WI38 (cell line): ENCODE results near the gene DPEP2NB.

Experiments used
- H3K4me3 ChIP-seq: 2 replicates; pipeline ENCODE4 v1.5.1; 2011; ENCODE audit warnings: low read depth, mild to moderate bottlenecking, control low read depth, low read length
- TF ChIP-seq, protein P1 (sequence below): IDR thresholded peaks from 2 replicates; pipeline ENCODE4 v1.5.1; 2012; ENCODE audit warnings: low read depth, mild to moderate bottlenecking, control low read depth, low read length

The DPEP2NB gene

DNA sequence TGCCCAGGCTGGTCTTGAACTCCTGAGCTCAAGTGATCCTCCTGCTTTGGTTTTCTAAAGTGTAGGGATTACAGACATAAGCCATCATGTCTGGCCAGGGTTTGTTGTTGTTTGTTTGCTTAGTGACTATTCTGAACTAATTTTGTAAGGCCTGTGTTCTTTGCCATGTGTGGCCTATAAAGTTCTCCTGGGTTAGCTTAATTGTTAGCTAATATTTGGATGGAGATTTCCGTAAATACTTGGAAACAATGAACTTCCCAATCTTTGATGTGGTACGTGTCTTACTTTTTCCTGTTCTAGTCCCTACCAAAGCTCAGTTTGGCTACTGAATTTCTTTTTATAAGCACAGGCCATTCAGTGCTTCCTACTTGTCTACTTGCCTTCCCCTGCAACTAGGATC, 32.3 kb upstream of the DPEP2NB start:
- TF ChIP-seq, protein P1, sequence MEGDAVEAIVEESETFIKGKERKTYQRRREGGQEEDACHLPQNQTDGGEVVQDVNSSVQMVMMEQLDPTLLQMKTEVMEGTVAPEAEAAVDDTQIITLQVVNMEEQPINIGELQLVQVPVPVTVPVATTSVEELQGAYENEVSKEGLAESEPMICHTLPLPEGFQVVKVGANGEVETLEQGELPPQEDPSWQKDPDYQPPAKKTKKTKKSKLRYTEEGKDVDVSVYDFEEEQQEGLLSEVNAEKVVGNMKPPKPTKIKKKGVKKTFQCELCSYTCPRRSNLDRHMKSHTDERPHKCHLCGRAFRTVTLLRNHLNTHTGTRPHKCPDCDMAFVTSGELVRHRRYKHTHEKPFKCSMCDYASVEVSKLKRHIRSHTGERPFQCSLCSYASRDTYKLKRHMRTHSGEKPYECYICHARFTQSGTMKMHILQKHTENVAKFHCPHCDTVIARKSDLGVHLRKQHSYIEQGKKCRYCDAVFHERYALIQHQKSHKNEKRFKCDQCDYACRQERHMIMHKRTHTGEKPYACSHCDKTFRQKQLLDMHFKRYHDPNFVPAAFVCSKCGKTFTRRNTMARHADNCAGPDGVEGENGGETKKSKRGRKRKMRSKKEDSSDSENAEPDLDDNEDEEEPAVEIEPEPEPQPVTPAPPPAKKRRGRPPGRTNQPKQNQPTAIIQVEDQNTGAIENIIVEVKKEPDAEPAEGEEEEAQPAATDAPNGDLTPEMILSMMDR = no peak

DNA sequence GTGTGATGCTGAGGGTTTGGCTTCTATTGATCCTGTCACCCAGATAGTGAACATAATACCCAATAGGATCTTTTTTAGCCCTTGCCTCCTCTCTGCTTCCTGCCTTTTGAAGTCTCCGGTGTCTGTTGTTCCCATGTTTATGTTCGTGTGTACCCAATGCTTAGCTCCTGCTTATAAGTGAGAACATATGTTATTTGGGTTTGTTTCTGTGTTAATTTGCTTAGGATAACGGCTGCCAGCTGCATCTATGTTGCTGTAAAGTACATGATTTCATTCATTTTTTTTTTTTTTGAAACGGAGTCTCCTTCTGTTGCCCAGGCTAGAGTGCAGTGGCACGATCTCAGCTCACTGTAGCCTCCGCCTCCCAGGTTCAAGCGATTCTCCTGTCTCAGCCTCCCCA, 30.4 kb upstream of the DPEP2NB start:
- H3K4me3 ChIP-seq = no peak overlapping the region
- TF ChIP-seq, protein P1 = no peak

More for the DNA sequence above, 32.3 kb upstream of the DPEP2NB start:
- H3K4me3 ChIP-seq = no peak overlapping the region

DNA sequence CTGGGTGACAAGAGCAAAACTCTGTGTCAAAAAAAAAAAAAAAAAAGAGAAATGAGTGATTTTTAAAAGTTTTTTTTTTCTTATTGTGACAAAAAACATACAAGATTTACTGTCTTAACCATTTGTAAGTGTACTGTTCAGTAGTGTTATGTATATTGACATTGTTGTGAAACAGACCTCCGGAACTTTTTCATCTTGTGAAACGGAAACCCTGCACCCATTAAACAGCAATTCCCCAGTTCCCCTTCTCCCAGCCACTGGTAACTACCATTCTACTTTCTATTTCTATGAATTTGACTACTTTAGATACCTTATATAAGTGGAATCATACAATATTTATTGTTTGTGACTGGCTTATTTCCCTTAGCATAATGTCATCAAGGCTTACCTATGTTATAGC, 26.1 kb upstream of the DPEP2NB start:
- TF ChIP-seq, protein P1 = no peak
- H3K4me3 ChIP-seq = no peak overlapping the region

DNA sequence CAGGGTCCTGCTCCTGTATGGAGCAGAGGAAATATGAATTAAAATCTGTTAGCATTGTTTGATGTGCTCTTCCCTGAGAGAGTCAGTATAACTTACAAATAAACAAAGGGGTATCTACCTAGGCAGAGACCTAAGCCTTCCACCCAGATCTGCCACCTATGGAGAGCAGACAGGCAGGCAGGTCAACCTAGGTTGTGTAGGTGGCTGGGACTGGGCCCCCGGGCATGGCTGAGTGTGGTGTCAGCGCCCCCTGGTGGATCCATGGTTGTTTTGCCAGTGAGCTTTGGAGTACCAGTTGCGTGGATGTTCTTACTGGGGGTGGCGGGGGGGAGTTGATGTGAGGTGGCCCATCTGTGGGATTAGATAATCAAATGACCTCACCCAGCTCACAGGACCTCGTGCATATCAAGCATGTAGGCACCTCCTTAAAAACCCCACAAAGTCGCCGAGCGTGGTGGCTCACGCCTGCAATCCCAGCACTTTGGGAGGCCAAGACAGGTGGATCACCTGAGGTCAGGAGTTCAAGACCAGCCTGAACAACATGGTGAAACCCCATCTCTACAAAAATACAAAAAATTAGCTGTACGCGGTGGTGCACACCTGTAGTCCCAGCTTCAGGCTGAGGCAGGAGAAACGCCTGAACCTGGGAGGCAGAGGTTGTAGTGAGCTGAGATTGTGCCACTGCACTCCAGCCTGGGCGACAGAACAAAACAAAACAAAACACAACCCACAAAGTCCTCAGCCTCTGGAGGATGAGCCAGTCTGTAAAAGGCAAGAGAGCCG, 25.0 kb upstream of the DPEP2NB start:
- no peak overlapping the region for H3K4me3 ChIP-seq
- TF ChIP-seq, protein P1 = peak; percentile 73

DNA sequence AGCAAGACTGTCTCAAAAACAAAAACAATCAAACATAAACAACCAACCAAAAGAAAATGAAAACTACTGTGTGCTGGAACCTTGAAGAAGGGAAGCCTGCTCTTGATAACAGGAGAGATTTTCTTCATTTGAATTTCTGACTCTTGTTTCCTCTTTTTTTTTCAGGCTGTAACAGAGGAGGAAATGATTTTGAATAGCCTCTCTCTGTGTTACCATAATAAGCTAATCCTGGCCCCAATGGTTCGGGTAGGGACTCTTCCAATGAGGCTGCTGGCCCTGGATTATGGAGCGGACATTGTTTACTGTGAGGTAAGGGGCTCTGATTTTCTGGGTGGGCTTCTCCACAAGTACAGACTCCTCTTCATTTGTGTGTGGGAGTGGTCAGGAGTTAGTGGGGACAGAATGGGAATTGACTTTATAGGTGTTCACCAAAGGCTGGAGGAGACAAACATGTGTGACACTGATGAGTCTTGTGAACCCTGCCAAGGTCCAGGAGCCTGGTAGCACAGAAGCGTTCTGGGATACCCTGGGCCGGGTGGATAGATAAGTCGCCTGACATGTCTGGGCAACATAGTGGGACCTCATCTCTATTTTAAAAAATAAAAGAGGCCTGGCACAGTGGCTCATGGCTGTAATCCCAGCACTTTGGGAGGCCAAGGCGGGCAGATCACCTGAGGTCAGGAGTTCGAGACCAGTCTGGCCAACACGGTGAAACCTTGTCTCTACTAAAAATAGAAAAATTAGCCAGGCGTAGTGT, 22.3 kb upstream of the DPEP2NB start:
- no peak overlapping the region for H3K4me3 ChIP-seq
- TF ChIP-seq, protein P1 = no peak

DNA sequence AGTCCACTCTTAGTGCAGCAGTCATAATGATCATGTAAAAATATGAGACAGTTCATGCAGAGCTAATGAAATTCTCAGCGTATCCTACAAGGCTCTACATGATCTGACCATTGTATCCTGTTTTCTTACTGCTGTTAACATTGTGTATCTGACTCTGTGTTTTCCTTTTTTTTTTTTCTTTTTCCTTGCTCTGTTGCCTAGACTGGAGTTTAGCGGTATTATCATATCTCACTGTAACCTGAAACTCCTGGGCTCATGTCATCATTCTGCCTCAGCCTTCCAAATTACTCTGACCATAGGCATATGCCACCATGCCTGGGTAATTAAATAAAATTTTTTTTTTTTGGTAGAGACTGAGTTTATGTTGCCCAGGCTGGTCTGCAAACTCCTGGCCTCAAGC, 19.5 kb upstream of the DPEP2NB start:
- TF ChIP-seq, protein P1 = no peak
- no peak overlapping the region for H3K4me3 ChIP-seq

DNA sequence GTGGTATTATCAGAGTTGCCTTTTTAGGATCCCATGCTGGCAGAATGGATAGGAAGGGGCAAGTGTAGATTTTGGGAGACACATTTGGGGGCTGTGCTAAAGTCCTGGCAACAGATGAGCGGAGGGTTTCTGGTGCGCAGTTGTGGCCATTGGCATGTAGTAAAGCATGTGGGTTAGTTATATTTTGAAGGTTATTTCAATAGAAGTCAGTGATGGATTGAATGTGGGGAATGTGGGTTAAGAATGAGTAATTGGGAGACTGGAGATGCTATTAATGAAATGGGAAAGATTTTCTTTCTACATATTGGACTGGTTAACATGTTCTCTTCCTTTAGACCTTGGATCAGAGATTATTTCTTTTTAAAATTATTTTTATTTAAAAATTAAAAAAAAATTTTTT, 17.4 kb upstream of the DPEP2NB start:
- H3K4me3 ChIP-seq = no peak overlapping the region
- TF ChIP-seq, protein P1 = no peak
